HUDEP-2 (cell line): ENCODE measurements around the gene MYCBP2.

Experiments used
- DNase-seq, 76 experiments: peaks; one replicate each; lab custom pipeline; 2025; ENCODE audit not compliant: unreplicated experiment in 76 of 76; lab: John Stamatoyannopoulos, UW

Gene MYCBP2

DNA sequence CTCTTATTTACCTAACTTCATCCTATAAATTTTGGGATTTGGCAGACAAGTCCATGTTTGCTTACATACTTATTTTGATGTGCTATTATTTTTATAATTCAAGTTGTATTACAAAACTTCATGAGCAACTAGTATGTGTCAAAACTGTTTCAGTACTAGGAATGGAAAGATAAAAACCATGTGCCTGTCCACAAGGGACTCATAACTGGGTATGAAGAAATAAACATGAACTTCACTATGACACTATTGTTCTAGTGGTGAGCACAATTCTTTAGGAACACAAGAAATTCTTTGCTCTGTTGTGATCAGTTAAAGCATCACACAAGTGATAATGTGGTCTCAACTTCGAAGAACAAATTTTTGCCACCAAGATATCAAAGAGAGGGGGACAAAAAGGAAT, 202.5 kb downstream of the MYCBP2 start:
- DNase-seq: no peak

DNA sequence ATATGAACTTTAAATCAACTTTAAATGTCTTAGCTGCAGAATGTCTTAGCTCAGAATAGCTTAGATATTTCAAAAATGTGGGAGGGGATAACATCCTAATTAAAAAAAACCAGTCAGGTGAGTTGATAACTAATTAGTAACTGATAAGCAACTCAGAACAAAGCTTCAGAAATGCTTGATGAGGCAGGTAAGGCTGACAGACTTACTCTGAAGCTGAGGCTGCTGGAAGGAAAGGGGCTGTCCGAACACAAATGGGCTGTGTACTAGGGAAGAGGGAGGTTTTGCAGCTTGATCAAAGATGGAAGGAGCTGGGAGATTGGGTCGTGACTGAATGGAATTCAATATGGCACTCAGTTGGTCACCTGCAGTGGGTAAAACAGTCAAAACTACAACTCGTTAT, 208.8 kb downstream of the MYCBP2 start:
- no peak for DNase-seq

DNA sequence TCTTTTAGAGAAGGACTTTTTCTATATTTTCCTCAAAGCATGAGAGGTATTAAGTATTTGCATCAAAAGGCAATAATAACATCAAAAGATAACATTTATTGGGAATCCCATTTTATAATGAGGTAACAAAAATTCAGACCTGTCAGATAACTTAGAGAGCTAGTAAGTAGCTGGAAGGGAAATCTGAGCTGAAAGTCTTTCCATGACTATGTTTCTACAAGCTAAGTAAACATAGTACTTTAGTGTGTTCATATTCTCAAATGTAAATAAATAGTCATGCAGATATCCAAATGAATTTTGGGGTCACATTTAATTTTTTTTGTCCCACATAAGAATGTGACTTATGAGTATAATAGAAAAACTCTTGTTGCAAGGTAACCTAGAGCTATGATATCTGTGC, 212.6 kb downstream of the MYCBP2 start:
- DNase-seq: no peak

DNA sequence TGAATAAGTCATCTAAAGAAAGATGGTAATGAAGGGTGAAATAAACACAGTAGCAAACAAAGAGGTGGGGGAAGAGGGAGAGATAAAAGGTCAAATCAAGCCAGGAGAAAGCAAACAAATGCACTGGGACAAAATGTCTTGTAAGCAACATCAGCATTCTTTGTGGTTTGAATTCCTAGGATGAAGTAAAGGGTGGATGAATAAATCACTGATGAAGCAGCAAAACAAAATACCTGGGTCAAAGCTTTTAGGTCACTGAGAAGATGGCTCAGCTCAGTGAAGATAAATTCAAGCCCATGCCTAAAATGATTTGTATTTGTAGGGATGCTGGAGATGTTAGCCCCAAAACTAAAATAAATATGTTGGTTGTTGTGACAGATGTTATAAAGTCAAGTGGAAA, 213.4 kb downstream of the MYCBP2 start:
- DNase-seq: no peak

DNA sequence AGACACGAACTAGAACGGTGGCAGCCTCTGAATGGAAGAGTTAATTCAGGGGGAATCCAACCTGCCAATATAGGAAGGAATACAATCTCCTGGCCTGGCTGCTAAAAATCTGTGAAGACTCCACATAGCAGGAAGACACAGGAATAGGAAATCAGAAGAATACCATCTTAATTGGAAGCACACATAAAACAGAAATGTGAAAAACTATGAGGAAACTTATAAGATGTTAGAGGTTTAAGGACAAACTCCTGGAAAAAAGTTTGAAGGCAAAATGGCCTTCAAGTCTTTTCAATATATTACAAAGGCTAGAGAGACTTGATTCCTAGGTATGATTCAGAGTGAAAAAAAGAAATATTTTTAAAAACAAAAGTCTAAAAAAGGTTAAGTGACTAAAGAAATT, 221.8 kb downstream of the MYCBP2 start:
- DNase-seq: no peak

DNA sequence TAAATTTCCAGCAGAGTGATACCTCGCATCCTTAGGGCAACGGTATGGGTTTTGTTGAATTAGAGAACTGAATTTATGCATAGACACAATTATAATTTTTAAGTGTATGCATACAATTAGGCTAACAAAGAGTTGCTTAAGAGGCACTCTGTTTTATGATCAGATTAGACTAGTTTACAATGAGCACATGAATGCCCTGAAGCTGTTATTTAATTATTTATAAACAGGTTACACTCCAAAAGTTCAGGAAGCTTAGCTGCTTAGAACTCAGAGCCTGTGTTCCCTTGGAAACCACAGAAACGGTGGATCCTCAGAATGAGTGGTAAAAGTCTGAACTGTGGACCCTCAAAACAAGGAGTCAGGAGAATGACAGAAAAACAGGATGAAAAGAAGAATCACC, 227.5 kb downstream of the MYCBP2 start:
- no peak for DNase-seq

DNA sequence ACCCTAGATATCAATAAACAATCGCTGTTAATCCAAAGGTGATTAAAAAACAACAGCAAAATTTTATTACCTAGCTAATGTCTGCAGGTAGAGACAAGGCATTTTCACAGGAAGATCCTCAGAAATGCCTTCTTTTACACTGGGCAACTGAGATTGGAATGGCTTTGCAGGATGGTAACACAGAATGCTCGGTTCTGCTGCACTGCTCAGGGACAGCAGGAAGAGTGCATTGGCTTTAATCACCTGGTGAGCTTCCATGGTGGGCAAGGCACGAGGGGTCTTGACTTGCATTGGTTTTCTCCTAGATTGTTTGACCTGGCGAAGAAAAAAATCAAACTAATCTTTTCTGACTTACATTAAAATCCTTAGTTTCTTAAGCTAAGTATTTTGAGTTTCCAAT, 231.6 kb downstream of the MYCBP2 start:
- no peak for DNase-seq

DNA sequence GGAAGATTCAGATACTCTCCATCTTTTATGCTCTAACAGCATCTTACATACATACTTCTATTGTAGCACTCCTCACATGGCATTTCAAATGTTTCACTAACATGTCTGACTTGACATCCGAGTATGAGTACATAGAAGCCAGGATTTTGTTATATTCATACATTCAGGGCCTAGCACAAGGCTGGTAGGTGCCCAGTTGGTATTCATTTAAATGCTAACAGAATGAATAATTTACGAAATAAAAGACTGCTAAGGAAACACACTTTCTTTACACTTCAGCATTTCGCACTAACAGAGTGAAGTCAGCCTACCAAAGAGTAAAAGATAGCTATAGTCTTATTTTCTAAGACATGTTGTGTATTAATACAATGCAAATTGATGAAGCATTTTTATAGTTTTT, 232.1 kb downstream of the MYCBP2 start:
- no peak for DNase-seq

DNA sequence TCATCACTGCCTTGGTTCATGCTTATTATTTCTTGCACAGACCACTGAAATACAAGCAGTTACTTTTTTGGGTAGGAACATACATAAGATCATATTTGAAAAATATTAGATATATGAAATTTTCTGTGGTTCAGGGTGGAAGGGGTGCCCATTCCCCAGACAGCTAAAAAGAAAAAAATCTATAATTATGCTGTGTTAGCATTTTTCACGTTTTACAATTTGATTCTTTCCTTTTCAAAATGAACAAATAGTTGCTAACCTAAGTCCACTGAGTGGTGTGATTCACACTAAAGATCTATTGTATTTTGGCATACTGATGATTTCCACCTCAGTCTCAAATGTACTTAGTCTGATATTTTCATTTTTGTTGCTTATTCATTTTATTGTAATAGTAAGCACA, 233.2 kb downstream of the MYCBP2 start:
- no peak for DNase-seq

DNA sequence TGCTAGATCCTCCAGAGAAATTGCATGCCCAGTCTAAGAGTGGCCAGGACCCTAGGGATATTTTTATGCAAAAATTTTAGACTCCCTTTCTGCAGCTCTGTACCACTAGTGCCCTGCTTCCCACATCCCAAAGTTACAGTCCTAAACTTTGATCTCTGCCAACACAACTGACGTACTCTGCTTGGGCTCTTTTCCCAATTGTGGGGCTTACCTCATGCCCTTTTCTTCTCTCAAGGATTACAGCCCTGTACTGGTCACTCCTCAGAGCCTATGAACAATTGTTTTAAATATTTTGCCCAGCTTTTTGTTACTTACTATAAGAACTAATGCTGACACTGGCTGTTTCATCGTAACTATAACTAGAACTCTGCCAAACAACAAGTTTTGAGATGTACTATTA, 242.1 kb downstream of the MYCBP2 start:
- no peak for DNase-seq

DNA sequence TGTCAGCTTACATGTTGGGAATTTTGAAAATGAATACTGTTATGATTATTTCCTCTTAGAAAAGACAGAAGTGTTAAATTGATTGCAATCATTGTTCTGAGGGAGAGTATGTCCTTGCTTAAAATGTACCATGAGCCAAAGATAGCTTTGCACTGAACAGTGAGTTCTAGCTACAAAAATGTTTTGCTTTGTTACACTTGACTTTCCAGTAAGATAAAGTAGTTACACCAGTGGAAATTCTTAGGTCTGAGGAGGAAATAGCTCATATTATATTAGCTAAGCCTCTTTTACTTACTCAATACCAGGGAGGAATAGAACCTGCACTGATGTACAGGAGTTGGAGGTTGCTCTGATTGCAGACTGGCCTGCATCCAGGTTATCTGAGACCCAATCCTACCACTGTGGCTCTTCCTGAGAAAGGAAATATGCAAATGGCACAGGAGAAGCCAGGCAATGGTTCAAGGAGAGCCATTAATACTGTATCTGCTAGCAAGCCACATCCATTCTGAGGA, 246.9 kb downstream of the MYCBP2 start:
- no peak for DNase-seq

DNA sequence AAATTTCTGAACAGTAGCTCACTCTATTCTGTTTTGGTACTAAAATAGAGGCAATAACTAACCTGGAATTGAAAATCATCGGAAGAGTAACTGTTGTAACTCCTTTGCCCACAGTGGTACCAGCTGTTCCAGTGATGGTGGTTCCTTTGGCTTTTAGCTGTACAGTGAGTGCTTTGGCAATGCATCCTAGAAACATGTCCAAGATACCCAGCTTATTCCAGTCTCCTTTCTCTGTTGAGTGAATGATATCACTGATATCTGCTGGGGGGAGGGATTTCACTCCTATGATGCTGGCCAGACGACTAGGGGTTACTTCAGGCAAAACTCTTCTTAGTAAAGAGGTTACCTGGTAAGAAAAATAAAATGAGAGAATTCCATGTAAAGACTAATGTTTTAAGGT, 259.4 kb downstream of the MYCBP2 start:
- DNase-seq: no peak

DNA sequence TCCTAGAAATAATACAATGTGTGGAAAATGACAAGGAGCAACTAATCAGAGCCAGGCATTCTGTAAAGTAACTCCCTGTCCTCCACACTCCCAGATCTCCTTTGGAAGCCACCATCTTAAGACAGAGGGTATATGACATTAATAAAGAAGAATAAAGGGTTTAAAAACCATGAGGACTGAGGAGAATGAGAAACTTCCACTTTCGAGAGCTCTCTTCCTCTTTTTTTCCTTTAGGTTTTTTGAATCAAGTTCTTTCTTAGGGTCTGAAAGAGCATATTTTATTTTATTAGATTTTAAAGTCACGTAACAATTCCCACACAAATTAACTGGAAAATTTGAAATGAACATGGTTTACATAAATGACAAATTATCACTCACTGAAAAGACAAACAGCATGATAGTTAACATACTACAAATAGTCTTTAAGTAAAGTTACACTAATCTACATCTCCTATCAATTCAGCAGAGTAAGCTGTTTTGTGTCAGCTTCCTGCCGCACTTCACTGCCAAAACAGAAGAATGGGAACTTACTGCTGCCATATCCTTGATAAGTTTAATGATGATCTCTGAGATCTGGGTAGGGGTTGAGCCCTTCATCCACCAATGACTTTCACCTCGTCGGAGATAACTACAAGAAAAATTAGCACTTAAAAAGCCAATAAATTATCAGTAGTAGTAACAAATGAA, 261.3 kb downstream of the MYCBP2 start:
- DNase-seq: no peak

DNA sequence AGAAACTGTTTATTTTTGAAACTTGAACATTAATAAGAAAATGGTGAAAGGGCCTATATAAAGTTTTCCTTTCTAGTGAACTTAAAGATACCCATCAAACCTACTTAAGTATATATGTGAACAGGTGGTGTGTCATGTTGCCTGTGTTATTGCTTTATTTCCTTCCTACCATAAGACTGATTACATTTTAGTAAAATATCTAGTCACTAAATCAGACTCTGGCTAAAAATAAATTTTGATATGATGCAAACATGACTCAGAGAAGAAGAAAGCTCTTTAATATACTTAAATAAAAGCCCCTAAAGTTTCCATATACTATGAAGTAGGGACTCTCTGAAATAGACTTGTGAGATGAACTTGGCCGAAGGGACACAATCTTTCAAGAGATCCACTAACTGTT, 264.8 kb downstream of the MYCBP2 start:
- no peak for DNase-seq

DNA sequence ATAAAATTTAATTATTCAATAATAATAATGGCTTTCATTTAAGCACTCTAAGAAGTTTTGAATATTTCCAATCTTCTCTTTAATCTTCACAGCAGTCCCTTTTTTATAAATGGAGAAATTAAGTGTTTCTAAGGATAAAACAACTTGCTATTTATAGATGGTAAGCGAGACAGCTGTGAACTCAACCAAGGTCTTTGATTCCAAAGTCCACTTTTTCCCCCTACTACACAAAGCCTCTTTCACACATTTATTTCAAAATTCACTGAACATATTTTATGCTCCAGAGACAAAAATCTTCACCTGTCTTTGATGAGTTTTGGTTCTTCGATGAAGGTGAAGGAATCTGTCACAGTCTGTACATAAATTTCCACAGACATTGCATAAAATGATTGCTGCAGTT, 265.5 kb downstream of the MYCBP2 start:
- no peak for DNase-seq

DNA sequence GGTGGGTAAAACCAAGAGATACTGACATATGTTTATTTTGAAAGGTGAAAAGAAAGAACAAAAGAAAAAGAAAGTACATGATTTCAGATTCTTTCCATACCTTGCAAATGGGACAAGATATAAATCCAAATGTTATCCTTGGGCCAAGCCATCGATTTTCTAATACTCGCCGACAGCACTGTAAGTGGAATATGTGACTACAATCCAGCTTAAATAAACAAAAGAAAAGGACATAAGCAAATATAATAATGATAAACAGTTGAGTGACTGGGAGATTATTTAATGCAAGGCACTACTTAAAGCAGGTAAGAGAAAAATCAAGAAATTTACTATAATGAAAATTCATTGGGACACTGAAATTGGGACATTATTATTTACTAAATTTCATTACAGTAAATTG, 270.0 kb downstream of the MYCBP2 start:
- DNase-seq: no peak

DNA sequence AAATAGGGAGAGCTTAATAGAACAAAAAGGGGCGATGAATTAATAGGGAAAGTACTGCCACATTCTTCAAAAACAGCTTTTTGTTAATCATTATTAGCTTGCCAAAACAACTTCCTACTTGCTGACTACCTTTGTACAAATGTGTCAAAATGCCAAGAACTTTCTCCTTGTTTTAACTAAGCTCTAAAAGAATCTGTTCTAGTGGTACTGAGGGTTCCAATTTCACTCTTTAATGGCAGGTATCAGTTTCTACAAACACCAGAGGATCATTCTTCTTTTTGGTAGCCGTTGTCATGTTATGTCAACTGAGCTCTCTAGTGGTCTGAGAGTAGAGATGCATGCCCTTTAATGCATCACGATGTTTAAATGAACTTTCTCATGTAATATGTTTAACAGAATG, 270.5 kb downstream of the MYCBP2 start:
- no peak for DNase-seq

DNA sequence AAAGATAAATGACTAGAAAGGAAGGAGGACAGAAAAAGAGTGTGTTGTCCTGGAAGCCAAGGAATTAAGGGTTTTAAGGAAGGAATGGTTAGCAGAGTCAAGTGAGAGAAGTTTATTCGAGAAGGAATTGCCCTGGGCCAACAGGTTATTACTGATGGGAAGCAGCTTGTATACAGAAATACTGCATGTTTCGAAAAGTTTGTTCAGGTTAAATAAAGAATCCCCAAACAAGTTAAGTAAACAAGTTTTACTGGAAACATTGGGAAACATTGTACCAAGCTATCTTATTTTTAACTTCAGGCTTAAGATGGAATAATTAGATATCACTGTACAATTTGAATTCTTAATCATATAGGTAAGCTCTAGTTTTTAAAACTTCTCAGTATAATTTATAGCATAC, 271.7 kb downstream of the MYCBP2 start:
- DNase-seq: no peak

DNA sequence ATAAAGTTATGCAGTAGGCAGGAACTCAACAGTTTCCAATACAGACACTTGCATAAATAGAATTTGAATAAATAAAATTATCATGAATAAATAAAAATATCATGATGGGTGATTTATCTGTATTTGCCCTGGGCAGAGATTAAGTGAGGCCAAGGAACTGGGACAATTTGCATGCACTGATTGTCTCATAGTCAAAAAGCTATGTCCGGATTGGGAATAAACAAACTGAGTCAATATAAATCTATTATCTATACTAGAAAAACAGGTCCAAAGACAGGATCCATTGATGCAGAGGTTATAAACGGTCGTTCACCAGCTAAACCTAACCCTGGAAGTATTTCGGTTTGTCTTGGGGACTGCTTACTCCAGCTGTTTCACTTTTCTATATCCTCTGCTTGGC, 273.7 kb downstream of the MYCBP2 start:
- no peak for DNase-seq

DNA sequence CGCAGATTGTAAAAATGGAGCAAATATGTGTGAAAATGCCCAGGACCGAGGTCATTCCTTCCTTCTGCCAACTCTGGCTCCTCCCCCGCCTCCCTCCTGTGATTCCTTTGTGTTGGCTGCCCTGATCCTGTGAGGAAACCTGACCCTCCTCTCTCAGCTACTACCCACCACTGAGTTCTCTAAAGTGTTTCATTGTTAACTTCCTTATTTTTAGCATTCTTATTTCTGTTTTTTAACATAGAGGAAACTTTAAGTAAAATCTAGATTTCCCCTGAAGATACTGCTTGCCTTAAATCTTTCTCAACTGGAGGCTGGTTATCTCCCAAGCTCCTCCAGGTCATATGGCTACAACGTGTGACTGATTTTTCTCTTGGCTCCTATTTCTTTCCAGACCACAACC, 278.2 kb downstream of the MYCBP2 start:
- no peak for DNase-seq

DNA sequence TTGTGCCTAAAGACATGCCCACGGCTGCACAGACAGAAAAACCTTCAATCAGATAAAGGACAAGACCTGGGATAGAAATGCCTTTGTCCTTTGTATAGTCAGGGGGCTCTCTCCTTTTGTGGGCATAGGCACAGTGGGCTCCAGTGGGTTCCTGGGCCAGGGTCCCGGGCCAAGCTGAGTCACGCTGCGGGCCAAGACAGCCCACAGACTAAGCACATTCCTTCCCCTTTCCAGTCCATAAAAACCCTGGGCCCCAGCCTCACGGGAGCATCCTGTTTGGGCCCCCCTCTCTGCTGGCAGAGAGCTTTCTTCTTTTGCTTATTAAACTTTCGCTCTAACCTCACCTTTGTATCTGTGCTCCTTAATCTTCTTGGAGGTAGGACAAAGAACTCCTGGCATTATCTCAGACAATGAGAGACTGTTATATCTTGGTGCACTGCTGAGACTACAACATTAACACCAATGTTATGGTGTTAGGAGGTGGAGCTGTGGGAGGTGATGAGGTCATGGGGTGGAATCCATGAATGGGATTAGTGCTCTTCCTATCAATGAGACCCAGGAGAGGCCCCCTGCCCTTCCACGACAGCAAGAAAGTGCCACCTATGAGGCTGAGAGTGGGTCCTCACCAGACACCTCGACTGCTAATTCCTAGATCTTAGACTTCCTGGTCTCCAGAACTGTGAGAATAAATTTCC, 279.1 kb downstream of the MYCBP2 start:
- DNase-seq: no peak

DNA sequence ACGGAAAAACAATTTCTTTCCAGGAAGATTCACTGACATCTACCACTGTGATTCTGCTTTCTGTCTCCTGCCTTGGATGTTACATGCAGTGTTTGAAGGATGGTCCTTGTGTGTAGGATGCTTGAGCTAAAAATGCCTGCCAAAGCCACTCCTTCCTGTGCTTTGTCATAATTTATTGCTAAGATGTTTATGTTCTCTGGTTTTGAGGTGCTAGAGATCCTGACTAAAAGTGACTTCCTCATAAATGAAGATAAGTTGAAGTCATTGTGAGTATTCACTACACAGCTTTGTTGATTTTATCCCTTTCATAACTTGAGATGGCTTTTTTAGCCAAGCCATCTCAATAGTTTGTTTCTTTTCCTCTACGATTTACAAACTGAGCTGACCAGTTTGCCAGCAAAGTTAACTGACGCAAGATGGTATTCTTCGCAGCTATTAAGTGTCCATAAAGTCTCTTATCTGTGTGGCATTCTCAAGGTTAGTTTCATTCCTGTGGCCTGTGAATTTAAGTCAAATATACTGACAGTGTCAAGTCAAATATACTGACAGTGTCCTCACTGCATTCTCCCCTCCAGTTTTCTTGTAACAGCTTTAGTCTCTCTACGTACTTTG, 284.2 kb downstream of the MYCBP2 start:
- no peak for DNase-seq
